Skeletal muscle tissue (tissue), 4 donors: Measurements from ENCODE around the gene CDC20. TPM values are rescaled to one million over a fixed set of nuclear protein-coding genes. Genes with fewer than 3 reads are reported as not detected.

ENCODE experiments used
- H3K27ac ChIP-seq: one replicate; pipeline ENCODE4 v1.7.0; 2013; ENCODE audit warnings: mild to moderate bottlenecking, low read depth, low read length, inconsistent platforms
- H3K27me3 ChIP-seq, 3 donors: one replicate each; pipeline ENCODE4 v1.7.0; 2013; ENCODE audit warnings: low read length in 3 of 3; ENCODE audit not compliant: control insufficient read depth in 3 of 3, insufficient read depth in 3 of 3
- H3K36me3 ChIP-seq, 3 donors: one replicate each; pipeline ENCODE4 v1.7.0; 2013; ENCODE audit warnings: low read length in 3 of 3; ENCODE audit not compliant: control insufficient read depth in 3 of 3, insufficient read depth in 3 of 3
- H3K4me1 ChIP-seq, 3 donors: one replicate each; pipeline ENCODE4 v1.7.0; 2013; ENCODE audit warnings: low read length in 3 of 3, mild to moderate bottlenecking in 3 of 3; ENCODE audit not compliant: control insufficient read depth in 3 of 3, insufficient read depth in 3 of 3
- H3K4me3 ChIP-seq, 3 donors: one replicate each; pipeline ENCODE4 v1.7.0; 2013; ENCODE audit warnings: low read length in 3 of 3
- H3K9ac ChIP-seq, 3 donors: one replicate each; pipeline ENCODE4 v1.7.0; 2013; ENCODE audit warnings: low read length in 3 of 3, mild to moderate bottlenecking in 3 of 3, moderate library complexity in 2 of 3, low read depth in 1 of 3
- H3K9me3 ChIP-seq, 3 donors: one replicate each; pipeline ENCODE4 v1.7.0; 2013; ENCODE audit warnings: low read length in 3 of 3; ENCODE audit not compliant: control insufficient read depth in 3 of 3
- total RNA-seq: library from RNA; depleted of rRNA; stranded (reverse); fragments of >200 nt; gene quantifications from one replicate; pipeline ENCODE4 v1.2.3, GENCODE V29; 2014
- donor health status: Osteomylitis.

CDC20 gene
- total RNA-seq, result 6.8 TPM

DNA sequence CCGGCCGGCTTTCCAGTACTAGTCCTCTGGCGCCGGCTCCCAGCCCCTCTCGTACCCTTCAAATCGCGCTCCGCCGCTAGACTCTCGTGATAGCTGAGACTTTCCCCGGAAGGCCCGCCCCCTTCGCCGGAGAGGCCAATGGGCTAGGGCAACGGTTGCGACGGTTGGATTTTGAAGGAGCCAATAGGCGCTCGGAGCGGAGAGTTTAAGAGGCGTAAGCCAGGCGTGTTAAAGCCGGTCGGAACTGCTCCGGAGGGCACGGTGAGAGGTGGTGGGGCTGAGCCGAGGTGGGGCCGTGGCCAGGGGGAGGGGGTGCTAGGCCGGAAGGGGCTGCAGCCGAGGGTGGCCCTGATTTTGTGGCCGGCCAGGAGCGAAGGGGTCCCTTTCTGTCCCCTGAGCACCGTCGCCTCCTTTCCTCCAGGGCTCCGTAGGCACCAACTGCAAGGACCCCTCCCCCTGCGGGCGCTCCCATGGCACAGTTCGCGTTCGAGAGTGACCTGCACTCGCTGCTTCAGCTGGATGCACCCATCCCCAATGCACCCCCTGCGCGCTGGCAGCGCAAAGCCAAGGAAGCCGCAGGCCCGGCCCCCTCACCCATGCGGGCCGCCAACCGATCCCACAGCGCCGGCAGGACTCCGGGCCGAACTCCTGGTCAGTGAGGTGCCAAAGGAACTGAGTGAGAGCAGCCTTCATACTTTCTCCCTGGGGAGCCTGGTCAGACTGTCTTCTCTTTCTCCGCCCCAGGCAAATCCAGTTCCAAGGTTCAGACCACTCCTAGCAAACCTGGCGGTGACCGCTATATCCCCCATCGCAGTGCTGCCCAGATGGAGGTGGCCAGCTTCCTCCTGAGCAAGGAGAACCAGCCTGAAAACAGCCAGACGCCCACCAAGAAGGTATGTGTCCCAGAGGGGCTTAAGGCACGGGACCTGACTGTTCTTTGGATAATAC, at the start of gene CDC20:
TSS of gene CDC20 (plus strand) at position 236 of the 948 bp plus-strand sequence. CDS start at position 471, 235 bp downstream.
- Histone ChIP-seq H3K9me3 (no peaks in the 10 kb centered on the region), H3K27ac (peak within 1 kb of the TSS; percentile 76), H3K36me3 (peaks cover 26 to 32% (median 27%) of the 10 kb centered on the region in 3 donors), H3K4me3 (peak within 1 kb of the TSS; percentile 69 to 87 (median 86)), H3K27me3 (no peaks in the 10 kb centered on the region), H3K4me1 (peaks cover 10 to 16% (median 13%) of the 10 kb centered on the region in 3 donors), H3K9ac (peak within 1 kb of the TSS; percentile 84 to 93 (median 84))

GRCh38 chr1:43309405-43310025, 49.3 kb upstream of the CDC20 start:
- peaks cover 0 to 4% (median 2%) of the 10 kb centered on the region in 3 donors for H3K36me3 ChIP-seq

GRCh38 chr1:43311521-43311920, 47.3 kb upstream of the CDC20 start:
- no peaks in the 10 kb centered on the region for H3K4me1 ChIP-seq
- no peak overlapping the region for H3K27ac ChIP-seq
- H3K4me3 ChIP-seq, result no peak overlapping the region
- H3K9me3 ChIP-seq, result no peaks in the 10 kb centered on the region
- H3K27me3 ChIP-seq, result no peaks in the 10 kb centered on the region
- no peak overlapping the region for H3K9ac ChIP-seq
- peaks cover 0 to 2% (median 0%) of the 10 kb centered on the region in 3 donors for H3K36me3 ChIP-seq

More at GRCh38 chr1:43309405-43310025, 49.3 kb upstream of the CDC20 start:
- H3K9ac ChIP-seq, result no peak overlapping the region
- H3K9me3 ChIP-seq, result no peaks in the 10 kb centered on the region
- H3K4me1 ChIP-seq, result peaks cover 0 to 6% (median 4%) of the 10 kb centered on the region in 3 donors
- H3K27me3 ChIP-seq, result no peaks in the 10 kb centered on the region
- no peak overlapping the region for H3K27ac ChIP-seq
- no peak overlapping the region for H3K4me3 ChIP-seq

DNA sequence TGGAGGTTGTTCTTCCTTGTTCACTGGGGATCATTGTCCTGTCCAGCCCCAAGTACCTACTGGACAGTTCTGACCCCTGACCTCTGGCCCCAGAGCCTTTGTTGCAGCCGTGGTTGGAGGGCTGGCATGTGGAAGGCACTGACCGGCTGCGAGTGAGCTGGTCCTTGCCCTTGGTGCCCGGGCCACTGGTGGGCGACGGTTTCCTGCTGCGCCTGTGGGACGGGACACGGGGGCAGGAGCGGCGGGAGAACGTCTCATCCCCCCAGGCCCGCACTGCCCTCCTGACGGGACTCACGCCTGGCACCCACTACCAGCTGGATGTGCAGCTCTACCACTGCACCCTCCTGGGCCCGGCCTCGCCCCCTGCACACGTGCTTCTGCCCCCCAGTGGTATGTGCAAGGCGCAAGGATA, 46.6 kb upstream of the CDC20 start:
- Histone ChIP-seq H3K4me1 (no peaks in the 10 kb centered on the region), H3K4me3 (no peak overlapping the region), H3K27me3 (no peaks in the 10 kb centered on the region), H3K27ac (no peak overlapping the region), H3K9ac (no peak overlapping the region), H3K36me3 (no peaks in the 10 kb centered on the region), H3K9me3 (no peaks in the 10 kb centered on the region)

DNA sequence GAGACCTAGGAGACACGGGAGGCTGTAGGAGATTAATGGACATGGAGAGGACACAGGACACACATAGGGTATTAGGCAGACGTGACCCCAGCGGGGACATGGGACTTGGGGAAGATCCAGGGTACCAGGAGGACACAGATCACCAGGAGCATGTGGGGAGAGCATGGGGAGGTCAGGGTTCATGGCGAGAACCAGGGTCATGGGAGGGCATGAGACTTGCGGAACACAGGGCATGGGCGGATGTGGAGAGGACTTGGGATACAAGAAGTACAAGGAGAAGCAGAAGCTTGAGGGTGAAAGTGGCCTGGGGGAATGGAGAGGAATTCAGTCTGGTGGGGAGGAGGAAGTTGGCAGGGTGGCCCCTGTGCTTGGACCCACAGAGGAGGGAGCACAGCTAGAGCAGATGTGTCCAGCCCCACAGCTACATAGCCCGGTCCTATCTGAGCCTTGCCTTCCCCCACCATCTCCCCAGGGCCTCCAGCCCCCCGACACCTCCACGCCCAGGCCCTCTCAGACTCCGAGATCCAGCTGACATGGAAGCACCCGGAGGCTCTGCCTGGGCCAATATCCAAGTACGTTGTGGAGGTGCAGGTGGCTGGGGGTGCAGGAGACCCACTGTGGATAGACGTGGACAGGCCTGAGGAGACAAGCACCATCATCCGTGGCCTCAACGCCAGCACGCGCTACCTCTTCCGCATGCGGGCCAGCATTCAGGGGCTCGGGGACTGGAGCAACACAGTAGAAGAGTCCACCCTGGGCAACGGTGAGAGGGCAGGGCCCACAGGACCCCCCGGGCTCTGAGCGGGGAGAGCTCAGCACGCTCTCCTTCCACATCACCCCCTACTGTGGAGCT, 45.9 kb upstream of the CDC20 start:
- Histone ChIP-seq H3K9me3 (no peaks in the 10 kb centered on the region), H3K36me3 (no peaks in the 10 kb centered on the region), H3K4me3 (no peak overlapping the region), H3K27ac (no peak overlapping the region), H3K9ac (no peak overlapping the region), H3K27me3 (no peaks in the 10 kb centered on the region), H3K4me1 (no peaks in the 10 kb centered on the region)

GRCh38 chr1:43313771-43314170, 45.0 kb upstream of the CDC20 start:
- Histone ChIP-seq H3K4me3 (no peak overlapping the region), H3K9ac (no peak overlapping the region), H3K27ac (no peak overlapping the region), H3K36me3 (peaks cover 0 to under 1% (median 0%) of the 10 kb centered on the region in 3 donors), H3K27me3 (no peaks in the 10 kb centered on the region), H3K9me3 (no peaks in the 10 kb centered on the region), H3K4me1 (no peaks in the 10 kb centered on the region)

DNA sequence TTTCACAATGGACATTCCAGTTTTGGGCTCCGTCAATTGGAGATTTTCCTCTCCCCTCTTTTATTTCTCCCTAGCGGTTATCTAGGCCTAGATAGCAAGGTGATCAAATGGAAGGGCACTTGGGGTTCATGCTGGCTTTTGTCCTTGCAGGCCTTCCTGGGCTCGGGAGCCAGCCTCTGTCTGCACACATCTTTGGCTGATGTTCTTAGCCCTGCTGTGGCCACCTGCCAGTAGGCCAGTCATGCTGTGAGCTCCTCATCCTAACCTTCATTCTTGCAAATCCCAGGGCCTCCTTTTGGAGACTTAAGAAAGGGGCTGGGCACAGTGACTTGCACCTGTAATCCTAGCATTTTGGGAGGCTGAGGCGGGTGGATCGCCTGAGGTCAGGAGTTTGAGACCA, 44.5 kb upstream of the CDC20 start:
- Histone ChIP-seq H3K4me1 (no peaks in the 10 kb centered on the region), H3K27ac (no peak overlapping the region), H3K36me3 (peaks cover 0 to 3% (median 0%) of the 10 kb centered on the region in 3 donors), H3K9me3 (no peaks in the 10 kb centered on the region), H3K27me3 (no peaks in the 10 kb centered on the region), H3K9ac (no peak overlapping the region), H3K4me3 (no peak overlapping the region)

DNA sequence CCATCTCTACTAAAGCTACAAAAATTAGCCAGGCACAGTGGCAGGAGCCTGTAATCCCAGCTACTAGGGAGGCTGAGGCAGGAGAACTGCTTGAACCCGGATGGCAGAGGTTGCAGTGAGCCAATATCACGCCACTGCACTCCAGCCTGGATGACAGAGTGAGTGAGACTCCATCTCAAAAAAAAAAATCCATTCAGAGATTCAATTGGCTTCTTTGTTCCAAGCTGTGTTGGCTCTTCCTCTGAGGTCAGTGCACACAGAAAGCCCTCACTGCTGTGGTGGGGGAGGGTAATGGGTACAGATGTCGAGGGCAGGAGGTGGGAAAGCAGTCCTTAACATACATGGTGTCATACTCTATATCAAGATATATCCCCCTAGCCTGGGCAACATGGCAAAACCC, 43.3 kb upstream of the CDC20 start:
- peaks cover 0 to 7% (median 0%) of the 10 kb centered on the region in 3 donors for H3K36me3 ChIP-seq

GRCh38 chr1:43315963-43316737, 42.6 kb upstream of the CDC20 start:
- Histone ChIP-seq H3K9ac (no peak overlapping the region), H3K9me3 (no peaks in the 10 kb centered on the region), H3K27me3 (no peaks in the 10 kb centered on the region), H3K36me3 (peaks cover 0 to 7% (median 0%) of the 10 kb centered on the region in 3 donors), H3K27ac (no peak overlapping the region), H3K4me3 (no peak overlapping the region), H3K4me1 (no peaks in the 10 kb centered on the region)

More for the DNA sequence above, 43.3 kb upstream of the CDC20 start:
- Histone ChIP-seq H3K27me3 (no peaks in the 10 kb centered on the region), H3K4me1 (no peaks in the 10 kb centered on the region), H3K27ac (no peak overlapping the region), H3K4me3 (no peak overlapping the region), H3K9me3 (no peaks in the 10 kb centered on the region), H3K9ac (no peak overlapping the region)
